HG03060 (cell line): ENCODE measurements around the gene BOD1.

Experiments used
- ATAC-seq: cut with Tn5 transposase; IDR thresholded peaks from one replicate; pipeline ENCODE4 v1.9.1; 2021; ENCODE audit warnings: low read depth, moderate number of reproducible peaks; ENCODE audit not compliant: unreplicated experiment

Gene BOD1

GRCh38 chr5:173642191-173642816 lies 25.9 kb upstream of the BOD1 start:
- ATAC-seq = no peak

GRCh38 chr5:173640156-173640804 lies 23.8 kb upstream of the BOD1 start:
- ATAC-seq = no peak

GRCh38 chr5:173638126-173639040 lies 21.9 kb upstream of the BOD1 start:
- ATAC-seq = no peak

GRCh38 chr5:173637340-173637739 lies 20.9 kb upstream of the BOD1 start:
- no peak for ATAC-seq

GRCh38 chr5:173634465-173634983 lies 18.1 kb upstream of the BOD1 start:
- no peak for ATAC-seq

- no peak for ATAC-seq
Observed at GRCh38 chr5:173633304-173633703, 16.9 kb upstream of the BOD1 start.

- no peak for ATAC-seq
Observed at GRCh38 chr5:173631478-173631877, 15.0 kb upstream of the BOD1 start.

GRCh38 chr5:173630724-173631365 lies 14.4 kb upstream of the BOD1 start:
- no peak for ATAC-seq

GRCh38 chr5:173629628-173630027 lies 13.2 kb upstream of the BOD1 start:
- ATAC-seq = no peak

- no peak for ATAC-seq
Observed at GRCh38 chr5:173628501-173628900, 12.1 kb upstream of the BOD1 start.

GRCh38 chr5:173627860-173628392 lies 11.5 kb upstream of the BOD1 start:
- ATAC-seq = no peak

- ATAC-seq = no peak
Observed at GRCh38 chr5:173627271-173627670, 10.8 kb upstream of the BOD1 start.

- ATAC-seq = no peak
Observed at GRCh38 chr5:173626505-173626820, 10.0 kb upstream of the BOD1 start.

- ATAC-seq = no peak
Observed at GRCh38 chr5:173625673-173626504, 9.4 kb upstream of the BOD1 start.

GRCh38 chr5:173625261-173625660 lies 8.8 kb upstream of the BOD1 start:
- ATAC-seq = no peak

GRCh38 chr5:173624282-173624681 lies 7.8 kb upstream of the BOD1 start:
- no peak for ATAC-seq

GRCh38 chr5:173623789-173624188 lies 7.3 kb upstream of the BOD1 start:
- ATAC-seq = no peak

- no peak for ATAC-seq
Observed at GRCh38 chr5:173623296-173623771, 6.9 kb upstream of the BOD1 start.

GRCh38 chr5:173622183-173623047 lies 6.0 kb upstream of the BOD1 start:
- ATAC-seq = no peak
